Astrocyte (in vitro differentiated cells and primary cell): Measurements from ENCODE around the gene FN3K.

ENCODE experiments used
- CTCF ChIP-seq: IDR thresholded peaks from 2 replicates; pipeline ENCODE4 v1.5.1; 2011; ENCODE audit warnings: low read depth, mild to moderate bottlenecking, inconsistent platforms, low read length, moderate library complexity; ENCODE audit not compliant: insufficient read depth
- EZH2 ChIP-seq: IDR thresholded peaks from 2 replicates; pipeline ENCODE4 v1.6.1; 2012; ENCODE audit warnings: mild to moderate bottlenecking, low read length, inconsistent platforms; ENCODE audit not compliant: insufficient read depth

- TF ChIP-seq EZH2 (no peak), CTCF (no peak)
These were observed 16.3 kb upstream of the FN3K start for GRCh38 chr17:82718986-82719685.
